NCI-H1417 treated with DMSO at 0.1 percent for 48 hours (cell line): Measurements from ENCODE around the gene APOL1.

Experiments
- DNase-seq: peaks from one replicate; lab custom pipeline; 2025; lab: John Stamatoyannopoulos, UW

The APOL1 gene

GRCh38 chr22:36311386-36312085, 58.6 kb downstream of the APOL1 start:
- no peak for DNase-seq

- no peak for DNase-seq
Measured at GRCh38 chr22:36315325-36315724, 62.4 kb downstream of the APOL1 start.

GRCh38 chr22:36316419-36316818, 63.5 kb downstream of the APOL1 start:
- no peak for DNase-seq
